Measurements from ENCODE around the gene GALNT11. TPM values are rescaled to one million over a fixed set of nuclear protein-coding genes. Genes with fewer than 3 reads are reported as not detected.

The GALNT11 gene
- polyA plus RNA-seq, 1 donor (not counting 4 experiments of a cell fraction or from before 2014, with no cell fraction given): 42.3 TPM

GRCh38 chr7:152132812-152133211 is 107.3 kb downstream of the GALNT11 start:
- FAIRE-seq (no peak), DNase-seq (ENCODE audit: low read depth, low spot score) (no peak)
- Histone ChIP-seq H4K20me1 (ENCODE audit: control insufficient read depth, extremely low read depth, insufficient read depth, low read length) (no peaks in the 10 kb centered on the region), H3K4me1 (ENCODE audit: control insufficient read depth, extremely low read depth, insufficient read depth, low read length) (no peaks in the 10 kb centered on the region), H3K4me2 (ENCODE audit: control insufficient read depth, extremely low read depth, insufficient read depth, low read depth, low read length) (no peak overlapping the region), H3K27me3 (ENCODE audit: control insufficient read depth, extremely low read depth, insufficient read depth, low read length) (no peaks in the 10 kb centered on the region), H2AFZ (ENCODE audit: control insufficient read depth, low read length) (no peak overlapping the region), H3K36me3 (ENCODE audit: control insufficient read depth in 2 of 2, extremely low read depth in 1 of 2, insufficient read depth in 2 of 2, low read length in 2 of 2) (peaks cover 5 to 25% of the 10 kb centered on the region in 2 experiments), H3K9me3 (ENCODE audit: control insufficient read depth, low read depth, low read length) (no peaks in the 10 kb centered on the region), H3K9me1 (ENCODE audit: control insufficient read depth, extremely low read depth, insufficient read depth, low read length) (no peaks in the 10 kb centered on the region), H3K9ac (ENCODE audit: control insufficient read depth, extremely low read depth, insufficient read depth, low read length) (no peak overlapping the region), H3K4me3 (ENCODE audit: control insufficient read depth in 2 of 3, extremely low read depth in 1 of 3, insufficient read depth in 2 of 3, low read depth in 1 of 3, low read length in 3 of 3) (no peak overlapping the region), H3K27ac (ENCODE audit: control insufficient read depth, insufficient read depth, low read length) (no peak overlapping the region), H3K79me2 (ENCODE audit: control insufficient read depth, insufficient read depth, low read length) (no peaks in the 10 kb centered on the region)
- no peak for TF ChIP-seq EZH2 (IDR thresholded peaks at IDR 0.05; ENCODE audit: low read length)
- no peak for TF ChIP-seq CTCF (optimal IDR thresholded peaks at IDR 0.05 in 1 of 3, IDR thresholded peaks at IDR 0.05 in 1 of 3, conservative IDR thresholded peaks at IDR 0.05 in 1 of 3; ENCODE audit: extremely low read depth in 1 of 3, insufficient read depth in 2 of 3, low read length in 3 of 3)
- dilution Hi-C loops (cut with MboI; ENCODE audit: extremely low pct_ligation_motif_present, low sequenced_read_pairs): no loop called here

- FAIRE-seq (no peak), DNase-seq (ENCODE audit: low read depth, low spot score) (no peak)
- no peaks in the 10 kb centered on the region for H4K20me1 ChIP-seq (ENCODE audit: control insufficient read depth, extremely low read depth, insufficient read depth, low read length)
- H3K27ac ChIP-seq (ENCODE audit: control insufficient read depth, insufficient read depth, low read length): no peak overlapping the region
- H3K4me3 ChIP-seq (ENCODE audit: control insufficient read depth in 2 of 3, extremely low read depth in 1 of 3, insufficient read depth in 2 of 3, low read depth in 1 of 3, low read length in 3 of 3): no peak overlapping the region
- no peaks in the 10 kb centered on the region for H3K9me3 ChIP-seq (ENCODE audit: control insufficient read depth, low read depth, low read length)
- no peak overlapping the region for H3K9ac ChIP-seq (ENCODE audit: control insufficient read depth, extremely low read depth, insufficient read depth, low read length)
- H3K4me2 ChIP-seq (ENCODE audit: control insufficient read depth, extremely low read depth, insufficient read depth, low read depth, low read length): no peak overlapping the region
- no peaks in the 10 kb centered on the region for H3K9me1 ChIP-seq (ENCODE audit: control insufficient read depth, extremely low read depth, insufficient read depth, low read length)
- TF ChIP-seq EZH2 (IDR thresholded peaks at IDR 0.05; ENCODE audit: low read length) (no peak), CTCF (optimal IDR thresholded peaks at IDR 0.05 in 1 of 3, IDR thresholded peaks at IDR 0.05 in 1 of 3, conservative IDR thresholded peaks at IDR 0.05 in 1 of 3; ENCODE audit: extremely low read depth in 1 of 3, insufficient read depth in 2 of 3, low read length in 3 of 3) (no peak)
- no peaks in the 10 kb centered on the region for H3K4me1 ChIP-seq (ENCODE audit: control insufficient read depth, extremely low read depth, insufficient read depth, low read length)
- no peaks in the 10 kb centered on the region for H3K27me3 ChIP-seq (ENCODE audit: control insufficient read depth, extremely low read depth, insufficient read depth, low read length)
- no peak overlapping the region for H2AFZ ChIP-seq (ENCODE audit: control insufficient read depth, low read length)
- peaks cover 12 to 27% of the 10 kb centered on the region in 2 experiments for H3K36me3 ChIP-seq (ENCODE audit: control insufficient read depth in 2 of 2, extremely low read depth in 1 of 2, insufficient read depth in 2 of 2, low read length in 2 of 2)
- dilution Hi-C loops (cut with MboI; ENCODE audit: extremely low pct_ligation_motif_present, low sequenced_read_pairs): no loop called here
- H3K79me2 ChIP-seq (ENCODE audit: control insufficient read depth, insufficient read depth, low read length): no peaks in the 10 kb centered on the region
Measured at GRCh38 chr7:152133804-152134203, 108.3 kb downstream of the GALNT11 start.
